Activated CD4-positive, alpha-beta T cell treated with anti-CD3 and anti-CD28 coated beads for 1 hour (primary cell): ENCODE measurements around the gene BRINP3.
"Not testable (repeated sequence)": the region's sequence is repeated elsewhere in the genome, so short reads cannot be mapped to it uniquely, and the experiment has no call there.

ENCODE experiments used
- DNase-seq: peaks from one replicate; pipeline ENCODE4 v3.0.0-alpha.2; 2020

The BRINP3 gene

GRCh38 chr1:190477762-190478148 lies at the start of gene BRINP3:
BRINP3 (minus strand) TSS chr1:190477864.
- DNase-seq: no peak

- DNase-seq: no peak
Measured at GRCh38 chr1:190511554-190511953, 33.9 kb upstream of the BRINP3 start.

GRCh38 chr1:190507357-190507756 lies 29.7 kb upstream of the BRINP3 start:
- no peak for DNase-seq

DNA sequence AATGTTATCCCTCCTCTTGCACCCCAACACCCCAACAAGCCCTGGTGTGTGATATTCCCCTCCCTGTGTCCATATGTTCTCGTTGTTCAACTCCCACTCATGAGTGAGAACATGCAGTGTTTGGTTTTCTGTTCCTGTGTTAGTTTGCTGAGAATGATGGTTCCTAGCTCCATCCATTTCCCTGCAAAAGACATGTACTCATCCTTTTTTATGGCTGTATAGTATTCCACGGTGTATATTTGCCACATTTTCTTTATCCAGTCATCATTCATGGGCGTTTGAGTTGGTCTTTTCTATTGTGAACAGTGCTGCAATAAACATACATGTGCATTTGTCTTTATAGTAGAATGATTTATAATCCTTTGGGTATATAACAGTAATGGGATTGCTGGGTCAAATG lies 26.9 kb upstream of the BRINP3 start:
- DNase-seq: not testable (repeated sequence)

GRCh38 chr1:190497565-190497964 lies 19.9 kb upstream of the BRINP3 start:
- no peak for DNase-seq

DNA sequence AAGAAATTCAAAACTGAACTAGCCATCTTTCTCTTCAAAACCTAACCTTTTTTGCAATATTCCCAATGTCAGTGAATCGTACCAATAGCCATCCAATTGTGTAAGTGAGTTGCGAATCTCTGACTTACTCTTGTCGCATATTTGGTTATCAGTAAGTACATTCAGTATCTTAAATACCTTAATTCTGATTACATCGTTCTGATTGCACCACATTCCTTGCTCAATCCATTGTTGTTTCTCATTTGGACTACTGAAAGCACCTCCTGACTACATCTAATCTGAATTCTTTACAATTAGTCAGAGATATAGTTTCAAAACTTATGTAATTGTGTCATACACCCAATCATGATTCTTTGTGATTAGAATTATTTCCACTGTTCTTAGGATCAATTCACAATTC lies 16.8 kb upstream of the BRINP3 start:
- DNase-seq: no peak

- no peak for DNase-seq
Measured at GRCh38 chr1:190491404-190491803, 13.7 kb upstream of the BRINP3 start.

- no peak for DNase-seq
Measured at GRCh38 chr1:190484045-190484444, 6.4 kb upstream of the BRINP3 start.

DNA sequence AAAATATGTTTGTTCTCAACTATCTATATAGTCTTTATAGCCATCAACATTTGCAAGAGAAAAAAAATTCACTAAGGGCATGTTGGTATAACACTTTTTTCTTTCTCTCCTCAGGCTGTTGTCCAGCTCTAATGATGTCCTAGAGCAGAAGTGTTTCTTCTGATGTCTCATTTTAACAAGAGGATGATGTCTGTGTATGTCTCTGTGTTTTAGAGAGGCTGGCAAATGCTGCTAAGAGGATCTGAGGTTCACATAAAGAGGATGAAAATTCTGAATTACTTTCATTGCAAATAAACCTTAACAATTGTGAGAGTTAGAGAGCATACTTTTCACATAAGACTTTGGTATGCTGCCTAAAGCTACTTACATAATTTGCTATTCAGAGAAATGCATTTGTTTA lies 2.6 kb upstream of the BRINP3 start:
- DNase-seq: no peak

DNA sequence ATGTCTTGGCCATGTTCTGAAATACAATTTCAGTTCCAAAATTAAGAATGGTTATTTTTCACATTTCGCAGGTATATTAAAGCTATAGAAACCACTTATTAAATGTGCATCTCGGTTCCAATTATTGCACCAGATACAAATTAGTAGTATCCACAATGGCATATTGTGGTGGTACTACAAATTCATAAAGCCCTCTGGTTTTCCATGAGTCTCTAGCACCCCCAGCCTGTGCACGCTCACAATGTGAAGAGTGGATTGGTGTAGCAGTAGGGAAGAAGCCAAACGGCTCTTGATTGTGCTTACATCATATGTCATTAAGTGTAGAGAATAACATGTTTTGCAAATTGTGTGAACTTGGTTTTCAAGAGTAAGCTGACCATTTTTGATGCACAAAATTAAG lies 1.9 kb upstream of the BRINP3 start:
- DNase-seq: no peak

DNA sequence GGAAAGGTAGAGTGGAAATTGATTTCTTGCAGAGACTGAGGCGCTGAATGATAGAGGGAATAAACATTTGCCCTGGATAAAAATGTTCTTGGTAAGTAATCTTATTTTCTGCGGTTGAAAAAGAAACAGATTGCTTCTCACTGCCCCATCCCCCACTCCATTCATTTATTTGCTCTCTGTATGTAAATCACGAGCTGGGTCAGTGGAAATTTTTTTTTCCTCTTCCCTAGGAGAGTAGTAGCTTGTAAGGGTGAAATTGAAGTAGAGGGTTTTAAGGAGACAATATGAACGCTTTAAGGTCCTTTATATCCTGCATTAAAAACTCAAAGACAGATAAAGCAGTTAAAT lies 1.4 kb upstream of the BRINP3 start:
- DNase-seq: no peak

DNA sequence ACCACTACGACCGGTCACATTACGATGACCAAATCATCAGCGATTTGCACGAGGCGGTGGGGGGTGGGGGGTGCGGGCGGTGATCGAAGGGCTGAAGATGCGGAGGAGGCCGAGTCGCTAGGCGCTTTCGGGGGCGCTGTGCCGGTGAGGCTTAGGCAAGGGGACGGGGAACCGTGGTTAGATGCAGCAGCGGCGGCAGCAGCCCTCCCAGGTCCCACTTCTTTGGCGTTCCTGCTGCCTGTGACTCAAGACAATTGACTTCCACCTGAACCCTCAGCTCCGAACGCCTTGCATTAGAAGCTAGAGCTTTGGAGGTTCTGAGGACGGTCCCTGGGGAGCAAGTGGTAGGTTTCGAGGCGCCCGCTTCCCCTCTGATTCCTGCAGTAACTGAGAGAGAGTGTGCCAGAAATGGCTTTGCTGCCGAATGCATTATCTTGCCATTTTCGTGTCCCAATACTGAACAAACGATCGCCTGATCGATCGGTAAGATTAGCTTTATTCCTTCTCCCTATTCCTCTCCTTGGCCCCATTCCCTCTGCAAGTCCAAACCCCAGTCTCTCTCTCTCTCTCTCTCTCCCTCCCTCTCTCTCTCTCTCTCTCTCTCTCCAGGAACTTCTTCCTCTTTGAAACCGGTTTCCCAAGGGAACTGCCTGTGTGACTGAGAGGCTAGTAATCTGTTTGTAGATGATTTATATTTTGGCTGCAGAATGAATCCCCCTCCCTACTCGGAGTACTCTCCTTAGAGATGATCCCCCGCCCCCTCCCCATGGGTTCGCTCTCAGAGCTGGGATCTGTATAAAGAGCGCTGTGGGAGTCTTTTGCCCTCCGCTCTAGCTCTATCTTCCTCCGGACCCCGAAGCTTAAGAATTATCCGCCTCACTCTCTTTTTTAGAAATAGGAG lies 735 bp upstream of the BRINP3 start:
- DNase-seq: no peak

GRCh38 chr1:190476806-190477205 lies 858 bp downstream of the BRINP3 start:
- DNase-seq: no peak

DNA sequence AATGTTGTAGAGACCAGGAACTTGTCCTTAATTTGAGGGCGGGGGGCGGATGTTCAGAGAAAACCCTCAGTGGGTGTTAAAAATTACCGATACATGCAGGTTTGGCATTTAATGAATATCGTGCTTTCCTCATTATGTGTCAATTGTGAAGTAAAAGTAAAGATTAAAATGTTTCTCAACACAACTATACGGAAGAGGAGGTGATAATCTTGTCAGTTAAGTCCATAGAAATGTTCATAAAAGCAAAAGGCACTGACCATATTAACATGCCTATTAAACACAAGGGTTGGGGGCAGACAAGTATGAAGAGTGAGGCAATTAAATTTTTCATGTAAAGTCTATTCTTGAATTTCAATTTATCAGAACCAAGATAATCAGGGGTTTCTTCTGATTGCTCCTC lies 1.3 kb downstream of the BRINP3 start:
- no peak for DNase-seq

DNA sequence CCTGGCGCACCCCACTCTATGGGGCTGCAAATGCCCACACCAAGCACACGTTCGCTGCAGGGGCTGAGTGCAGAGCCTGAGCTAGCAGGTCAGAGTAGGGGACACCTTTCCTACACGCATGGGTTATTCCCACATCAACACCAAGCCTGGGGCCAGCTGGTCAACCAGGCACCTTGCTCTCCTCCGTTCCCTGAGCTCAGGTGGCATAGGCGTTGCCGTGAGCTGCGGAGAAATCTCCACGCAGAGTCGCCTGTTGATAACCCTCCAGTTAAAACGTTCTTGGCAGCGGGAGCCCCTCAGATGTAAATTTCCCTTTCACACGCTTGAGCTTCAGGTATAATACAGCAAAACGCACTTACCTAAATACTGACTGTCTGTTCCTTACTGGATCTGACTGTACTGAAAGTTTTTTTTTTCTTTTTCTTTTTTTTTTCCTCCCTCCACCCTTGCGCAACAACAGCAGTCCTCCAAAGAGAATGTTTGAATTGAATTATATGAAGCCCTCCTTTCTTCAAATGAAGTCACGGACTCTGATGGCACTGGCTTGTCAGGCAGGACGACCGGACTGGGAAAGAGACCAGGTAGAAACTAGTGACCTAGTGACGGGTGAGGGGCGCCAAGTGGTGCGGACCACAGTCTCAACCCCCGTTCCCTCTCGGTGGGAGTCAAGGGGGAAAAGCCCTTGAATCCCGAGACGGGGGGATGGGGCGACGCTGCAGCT lies 2.1 kb downstream of the BRINP3 start:
- DNase-seq: no peak

DNA sequence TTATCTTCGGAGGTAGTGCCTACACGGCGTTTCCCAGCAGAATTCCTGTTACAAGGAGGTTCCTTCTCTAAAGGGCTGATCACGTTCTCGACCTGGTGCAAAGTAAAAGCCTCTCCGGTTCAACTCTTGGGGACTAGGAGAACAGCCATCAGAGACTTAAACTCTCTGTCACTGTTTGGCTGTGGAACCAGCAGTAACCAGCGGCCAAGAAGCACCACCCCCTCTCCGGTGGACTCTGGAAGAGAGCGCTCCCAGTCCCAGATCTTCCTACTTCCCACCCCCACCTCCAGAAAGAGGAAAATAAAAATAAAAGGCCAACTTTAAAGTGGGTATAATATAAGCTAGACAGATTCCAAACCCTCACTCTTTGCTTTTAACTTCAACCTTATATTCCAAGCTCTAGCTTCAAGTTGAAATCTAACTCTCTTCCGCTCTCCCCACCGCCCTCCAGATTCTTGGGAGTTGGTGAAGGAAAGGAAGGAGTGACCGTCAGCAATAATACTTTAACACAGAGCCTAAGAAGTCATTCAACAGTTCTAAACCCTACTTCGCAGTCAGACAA lies 2.9 kb downstream of the BRINP3 start:
- DNase-seq: no peak

GRCh38 chr1:190474010-190474409 lies 3.7 kb downstream of the BRINP3 start:
- DNase-seq: no peak

GRCh38 chr1:190472494-190472893 lies 5.2 kb downstream of the BRINP3 start:
- no peak for DNase-seq

DNA sequence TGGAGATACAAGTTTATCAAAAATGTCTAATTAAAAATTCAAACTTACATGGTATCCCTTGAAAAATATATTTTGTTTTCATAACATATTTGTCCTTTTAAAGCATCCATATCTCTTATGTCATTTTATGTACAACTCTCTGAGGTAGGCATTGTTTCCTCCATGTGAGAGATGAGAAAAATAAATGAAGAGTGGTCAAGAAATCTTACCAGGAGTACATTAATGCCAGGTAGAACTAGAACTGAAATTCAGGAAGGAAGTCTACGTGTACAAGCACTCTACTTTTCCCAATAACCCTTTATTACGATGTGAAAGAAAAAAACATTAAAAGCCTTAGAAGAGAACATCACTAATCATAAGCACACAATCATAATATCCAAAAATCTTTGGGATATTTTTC lies 5.6 kb downstream of the BRINP3 start:
- DNase-seq: no peak

GRCh38 chr1:190464690-190465089 lies 13.0 kb downstream of the BRINP3 start:
- no peak for DNase-seq

- no peak for DNase-seq
Measured at GRCh38 chr1:190456129-190456528, 21.5 kb downstream of the BRINP3 start.

GRCh38 chr1:190455631-190456030 lies 22.0 kb downstream of the BRINP3 start:
- no peak for DNase-seq

GRCh38 chr1:190453550-190453949 lies 24.1 kb downstream of the BRINP3 start:
- DNase-seq: no peak

- no peak for DNase-seq
Measured at GRCh38 chr1:190452272-190452848, 25.3 kb downstream of the BRINP3 start.
